Stimulated activated CD8-positive, alpha-beta memory T cell treated with anti-CD3 and anti-CD28 coated beads, Interleukin-12 subunit alpha, Interleukin-12 subunit beta, amount 100 ng/mL, for 1 hour (primary cell): ENCODE data around the gene MECP2.
"Not testable (repeated sequence)": the region's sequence is repeated elsewhere in the genome, so short reads cannot be mapped to it uniquely, and the experiment has no call there.

Source experiments
- DNase-seq: peaks from one replicate; pipeline ENCODE4 v3.0.0-alpha.2; 2020; ENCODE audit warnings: low read depth

Gene MECP2

GRCh38 chrX:153991013-153991580 lies 106.4 kb downstream of the MECP2 start:
- no peak for DNase-seq

- DNase-seq, result no peak
Observed at GRCh38 chrX:153989973-153990655, 107.4 kb downstream of the MECP2 start.

GRCh38 chrX:153988493-153988892 lies 109.0 kb downstream of the MECP2 start:
- DNase-seq, result no peak

GRCh38 chrX:153984351-153985178 lies 113.0 kb downstream of the MECP2 start:
- no peak for DNase-seq

- no peak for DNase-seq
Observed at GRCh38 chrX:153983321-153983801, 114.2 kb downstream of the MECP2 start.

GRCh38 chrX:153981771-153982533 lies 115.6 kb downstream of the MECP2 start:
- no peak for DNase-seq

- DNase-seq, result no peak
Observed at GRCh38 chrX:153981231-153981630, 116.3 kb downstream of the MECP2 start.

GRCh38 chrX:153980394-153980793 lies 117.1 kb downstream of the MECP2 start:
- DNase-seq, result not testable (repeated sequence)

GRCh38 chrX:153974726-153975286 lies 122.7 kb downstream of the MECP2 start:
- no peak for DNase-seq

GRCh38 chrX:153974003-153974725 lies 123.4 kb downstream of the MECP2 start:
- no peak for DNase-seq

GRCh38 chrX:153973127-153974002 lies 124.2 kb downstream of the MECP2 start:
- no peak for DNase-seq

GRCh38 chrX:153972368-153973126 lies 125.0 kb downstream of the MECP2 start, which contains the start of gene TMEM187:
TSS of gene TMEM187 (plus strand) at chrX:153972754. CDS start at chrX:153982063, 9,309 bp downstream.
- peak; percentile 75 for DNase-seq
